HL-60/S4 treated with retinoic acid at 250 ng/mL for 4 days and 3 days (cell line): ENCODE results near the gene SEPHS1.
"Not testable (repeated sequence)": the region's sequence is repeated elsewhere in the genome, so short reads cannot be mapped to it uniquely, and the experiment has no call there.

ENCODE experiments used
- in situ Hi-C: fragments of 300-500 bp; cut with MboI; formaldehyde crosslinking; loops from 2 replicates; pipeline ENCODE4 v1.7.0; 2022; ENCODE audit warnings: low sequenced_read_pairs

Gene SEPHS1

DNA sequence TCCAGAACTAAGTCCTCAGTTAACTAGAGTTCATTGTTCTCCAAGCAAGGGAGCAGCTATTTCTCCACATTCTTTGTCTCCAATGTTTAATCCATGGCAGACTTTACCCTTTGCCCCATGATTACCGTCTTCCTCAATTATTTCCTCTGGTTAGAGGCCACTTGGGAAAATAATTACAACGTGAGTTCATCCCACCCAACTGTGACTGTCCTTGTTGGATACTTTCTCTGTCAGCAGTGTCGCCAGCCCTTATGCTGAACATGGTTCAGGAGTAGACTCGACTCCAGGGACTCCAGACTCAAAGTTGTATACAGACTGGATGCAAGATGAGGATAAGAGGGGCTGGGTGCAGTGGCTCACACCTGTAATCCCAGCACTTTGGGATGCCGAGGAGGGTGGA, 17.1 kb upstream of the SEPHS1 start:
- in situ Hi-C loops = no loop called here

GRCh38 chr10:13360587-13360986, 12.5 kb upstream of the SEPHS1 start:
- in situ Hi-C loops = no loop called here

DNA sequence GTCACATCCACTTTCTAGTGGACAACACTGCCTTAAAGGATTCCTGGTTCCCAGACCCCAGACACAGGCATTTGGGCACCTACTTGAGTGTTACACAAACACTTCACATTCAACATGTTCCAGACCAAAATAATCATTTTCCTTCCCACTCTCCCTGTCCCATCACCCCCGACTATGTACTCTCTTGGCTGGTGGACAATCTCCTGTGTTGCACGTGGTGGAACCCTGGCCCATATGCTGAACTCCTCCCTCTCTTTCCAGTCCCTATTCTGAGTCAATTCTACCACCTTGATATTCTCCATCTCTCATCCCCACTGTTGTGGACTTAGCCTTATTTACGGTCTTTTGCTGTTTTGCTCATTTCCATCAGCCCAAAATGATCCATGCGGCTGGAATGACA, 8.3 kb upstream of the SEPHS1 start:
- in situ Hi-C loops = no loop called here

DNA sequence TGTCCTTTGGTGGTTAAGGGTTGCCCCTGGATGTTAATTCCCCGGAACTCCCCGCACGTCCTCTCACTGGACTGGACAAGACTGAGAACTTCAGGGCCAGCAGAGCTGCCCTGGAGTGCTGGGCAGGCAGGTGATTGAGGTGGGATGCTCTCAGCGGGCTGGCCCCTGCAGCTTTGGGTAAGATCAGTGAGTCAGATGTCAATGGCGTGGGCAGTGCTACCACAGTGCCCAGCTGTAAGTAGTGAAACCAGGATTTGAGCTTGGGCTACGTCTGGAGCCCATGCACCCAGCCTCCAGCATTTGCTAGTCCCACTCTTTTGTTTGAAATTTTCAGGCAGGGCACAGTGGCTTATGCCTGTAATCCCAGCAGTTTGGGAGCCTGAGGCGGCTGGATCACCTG, 6.7 kb upstream of the SEPHS1 start:
- in situ Hi-C loops = no loop called here

GRCh38 chr10:13352519-13352918, 4.4 kb upstream of the SEPHS1 start:
- in situ Hi-C loops = no loop called here

GRCh38 chr10:13351340-13351915, 3.3 kb upstream of the SEPHS1 start:
- in situ Hi-C loops = no loop called here

DNA sequence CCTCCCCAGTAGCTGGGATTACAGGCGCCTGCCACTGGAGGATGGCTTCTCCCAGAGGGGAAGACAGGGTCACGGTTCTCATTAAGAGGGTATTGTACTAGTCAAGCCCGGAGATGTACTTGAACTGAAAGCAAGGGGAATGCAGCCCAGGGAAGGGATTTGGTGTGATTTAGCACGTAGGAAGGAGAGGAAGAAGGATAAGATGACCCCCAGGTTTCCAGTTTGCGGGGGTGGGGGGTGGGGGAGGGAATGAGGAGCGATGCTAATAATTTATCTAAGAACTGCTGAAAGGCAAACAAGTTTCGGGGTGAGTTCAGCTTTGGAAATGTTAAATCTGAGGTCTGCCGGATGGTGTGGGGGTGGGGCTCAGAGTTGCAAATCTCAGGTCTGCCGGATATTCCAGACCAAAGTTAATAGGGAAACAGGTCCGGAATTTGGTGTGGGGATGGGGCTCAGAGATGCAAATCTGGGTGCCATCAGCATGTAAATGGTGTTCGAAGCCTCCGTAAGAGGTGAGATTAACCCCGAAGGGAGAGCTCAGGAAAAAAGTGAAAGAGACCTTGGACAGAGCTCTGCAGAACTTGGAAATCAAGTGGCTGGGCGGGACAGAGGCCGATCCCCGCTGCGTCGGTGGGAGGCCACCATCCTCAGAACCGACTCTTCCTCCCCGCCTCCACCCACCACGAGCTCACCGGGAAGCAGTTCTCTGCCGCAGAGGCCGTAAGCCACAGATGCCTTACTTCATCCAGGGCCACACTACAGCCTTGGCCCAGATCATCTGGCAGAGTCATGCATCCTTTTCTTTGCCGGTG, 1.6 kb upstream of the SEPHS1 start:
- in situ Hi-C loops = no loop called here

GRCh38 chr10:13347500-13348156, 465 bp downstream of the SEPHS1 start:
- in situ Hi-C loops = no loop called here

GRCh38 chr10:13347043-13347499, 1.0 kb downstream of the SEPHS1 start:
- in situ Hi-C loops = no loop called here

GRCh38 chr10:13346283-13347042, 1.6 kb downstream of the SEPHS1 start:
- in situ Hi-C loops = no loop called here

- in situ Hi-C loops = no loop called here
Observed at GRCh38 chr10:13340626-13341376, 7.3 kb downstream of the SEPHS1 start.

DNA sequence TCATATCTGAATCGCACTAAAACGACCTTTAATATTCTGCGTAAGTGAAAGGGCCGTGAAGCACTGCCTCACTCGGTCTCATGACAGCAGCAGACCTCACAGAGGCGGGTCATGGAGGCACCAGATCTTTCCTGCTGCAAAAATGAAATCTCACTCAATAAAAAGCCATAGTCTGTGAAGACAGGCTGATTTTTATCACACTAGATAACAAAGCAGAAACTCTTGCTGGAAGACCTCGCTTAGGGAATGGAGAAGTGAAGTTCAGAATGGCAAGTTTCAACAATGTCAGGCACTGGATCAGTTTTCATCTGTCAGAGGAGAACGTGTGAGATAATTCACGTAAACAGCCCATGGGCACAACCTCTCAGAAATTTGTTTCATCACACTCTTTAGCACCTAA, 8.0 kb downstream of the SEPHS1 start:
- in situ Hi-C loops = no loop called here

DNA sequence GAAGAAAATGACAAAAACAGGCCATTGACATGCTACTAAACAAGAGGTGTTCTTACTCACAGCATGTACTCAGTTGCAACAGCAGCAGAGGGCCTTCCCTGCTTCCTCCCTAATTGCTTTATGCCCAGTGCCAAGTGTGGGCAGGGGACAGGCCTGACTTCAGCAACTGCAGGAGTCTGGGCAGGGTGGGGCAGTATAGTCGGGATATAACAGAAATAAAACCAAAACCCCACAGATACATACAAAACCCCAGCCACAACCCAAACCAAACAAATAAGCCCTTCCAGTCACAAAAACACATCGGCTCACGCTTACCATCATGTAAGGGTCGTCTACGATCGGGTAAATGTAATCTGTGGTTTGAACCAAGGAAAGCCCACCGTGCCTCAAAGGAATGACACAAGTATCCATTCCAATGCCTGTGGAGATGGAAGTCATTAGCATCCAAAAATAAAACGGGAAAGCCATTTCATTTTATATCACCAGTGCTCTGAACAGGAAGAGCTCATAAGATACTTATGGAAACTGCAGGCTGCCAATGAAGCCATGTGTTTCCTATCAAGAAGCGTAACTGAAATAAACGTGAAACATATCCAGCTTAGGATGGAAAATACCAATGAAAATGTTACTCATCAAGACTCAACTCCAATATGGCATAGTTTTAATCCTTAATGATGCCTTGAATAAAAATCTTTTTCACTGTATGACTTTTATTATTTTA, 9.5 kb downstream of the SEPHS1 start:
- in situ Hi-C loops = no loop called here

- in situ Hi-C loops = no loop called here
Observed at GRCh38 chr10:13337827-13338196, 10.3 kb downstream of the SEPHS1 start.

DNA sequence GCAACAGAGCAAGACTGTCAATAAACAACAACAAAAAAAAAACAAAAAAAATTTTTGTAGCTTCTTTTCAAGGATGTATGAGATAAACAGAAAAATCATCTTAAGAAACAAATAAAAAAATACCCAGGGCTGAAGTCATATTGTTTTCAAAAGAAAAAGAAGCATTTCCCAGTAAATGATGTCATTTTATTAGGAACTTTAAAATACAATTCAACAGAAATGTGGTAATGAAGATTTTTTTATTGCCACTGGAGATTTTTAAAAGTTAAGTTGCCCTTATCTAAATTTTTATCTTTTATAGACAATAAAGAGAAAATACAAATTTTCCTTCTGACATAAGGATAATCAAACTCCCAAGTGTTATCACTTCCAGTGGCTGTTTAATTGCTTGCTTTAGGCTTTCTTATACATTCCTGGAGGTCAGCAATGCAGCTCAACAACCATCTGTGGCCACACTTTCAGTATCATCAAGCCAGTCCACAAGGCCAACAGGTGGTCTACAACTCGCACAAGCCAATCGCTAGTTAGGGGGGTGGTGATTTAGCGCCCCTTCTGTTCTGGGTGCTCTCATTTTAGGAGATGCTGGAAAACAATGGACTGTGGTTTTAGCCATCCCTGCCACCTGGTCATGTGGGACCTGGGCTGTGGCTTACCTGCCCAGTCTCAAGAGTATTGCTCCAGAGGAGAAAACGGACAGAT, 10.8 kb downstream of the SEPHS1 start:
- in situ Hi-C loops = no loop called here

DNA sequence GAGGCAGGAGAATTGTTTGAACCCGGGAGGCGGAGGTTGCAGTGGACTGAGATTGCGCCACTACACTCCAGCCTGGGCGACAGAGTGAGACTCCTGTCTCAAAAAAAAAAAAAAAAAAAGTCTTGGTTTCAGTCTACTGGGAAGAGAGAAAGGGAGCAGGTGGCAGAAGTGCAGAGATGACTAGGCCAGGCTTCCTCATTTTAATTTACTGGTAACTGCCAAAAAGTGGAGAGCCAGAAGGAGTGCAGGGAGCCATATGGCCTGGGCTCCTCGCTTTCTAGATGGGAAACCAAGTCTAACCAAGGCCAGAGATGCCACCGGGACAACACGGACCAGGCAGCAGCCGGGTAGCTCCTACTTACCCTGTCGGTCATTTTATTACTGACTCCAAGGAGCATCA, 12.2 kb downstream of the SEPHS1 start:
- in situ Hi-C loops = no loop called here

DNA sequence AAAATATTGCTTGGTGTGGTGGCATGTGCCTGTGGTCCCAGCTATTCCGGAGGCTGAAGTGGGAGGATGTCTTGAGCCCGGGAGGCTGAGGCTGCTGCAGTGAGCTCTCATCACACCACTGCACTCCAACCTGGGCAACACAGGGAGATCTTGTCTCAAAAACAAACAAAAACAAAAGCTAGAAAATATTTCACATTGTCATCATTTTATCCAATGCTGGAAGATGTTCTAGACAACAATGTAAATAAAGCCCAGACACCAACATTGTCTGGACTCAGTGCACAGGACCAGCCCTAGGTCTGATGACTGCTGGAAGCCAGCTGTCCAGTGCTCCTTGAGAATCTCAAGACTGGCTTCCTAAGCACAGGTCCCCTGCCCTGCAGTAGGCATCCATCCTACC, 13.5 kb downstream of the SEPHS1 start:
- in situ Hi-C loops = no loop called here

DNA sequence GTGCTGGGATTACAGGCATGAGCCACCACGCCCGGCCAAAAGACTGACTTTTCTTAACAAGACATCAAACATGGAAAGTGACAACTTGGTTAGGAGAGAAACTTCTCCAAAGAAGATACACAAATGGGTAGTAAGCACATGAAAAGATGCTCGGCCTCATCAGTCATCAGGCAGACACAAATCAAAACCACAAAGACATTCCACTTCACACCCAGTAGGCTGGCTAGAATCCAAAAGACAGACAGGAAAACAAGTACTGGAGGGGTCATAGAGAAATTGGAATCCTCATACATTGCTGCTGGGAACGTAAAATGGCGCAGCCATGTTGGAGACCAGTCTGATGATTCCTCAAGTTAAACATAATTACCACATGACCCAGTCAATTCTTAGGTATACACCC, 16.4 kb downstream of the SEPHS1 start:
- in situ Hi-C loops = no loop called here

DNA sequence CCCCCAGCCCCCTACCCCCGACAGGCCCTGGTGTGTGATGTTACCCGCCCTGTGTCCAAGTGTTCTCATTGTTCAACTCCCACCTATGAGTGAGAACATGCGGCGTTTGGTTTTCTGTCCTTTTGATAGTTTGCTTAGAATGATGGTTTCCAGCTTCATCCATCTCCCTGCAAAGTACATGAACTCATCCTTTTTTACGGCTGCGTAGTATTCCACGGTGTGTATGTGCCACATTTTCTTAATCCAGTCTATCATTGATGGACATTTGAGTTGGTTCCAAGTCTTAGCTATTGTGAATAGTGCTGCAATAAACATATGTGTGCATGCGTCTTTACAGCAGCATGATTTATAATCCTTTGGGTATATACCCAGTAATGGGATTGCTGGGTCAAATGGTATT, 17.1 kb downstream of the SEPHS1 start:
- in situ Hi-C loops = not testable (repeated sequence)
